H7 (cell line): ENCODE measurements around the gene SLC7A8. TPM values are rescaled to one million over a fixed set of nuclear protein-coding genes. Genes with fewer than 3 reads are reported as not detected.
A peak's percentile ranks its signal among the peaks of the same experiment; 100 is the strongest.
"Not testable (repeated sequence)": the region's sequence is repeated elsewhere in the genome, so short reads cannot be mapped to it uniquely, and the experiment has no call there.

Experiments used
- DNase-seq: peaks from one replicate; pipeline ENCODE4 v3.0.0; 2012
- H3K27me3 ChIP-seq: 2 replicates; pipeline ENCODE4 v1.6.0; 2011; ENCODE audit warnings: mild to moderate bottlenecking, low read length; ENCODE audit not compliant: control insufficient read depth, insufficient read depth
- H3K36me3 ChIP-seq: replicated peaks from 2 replicates; pipeline ENCODE4 v1.5.1; 2011; ENCODE audit warnings: low read length; ENCODE audit not compliant: control insufficient read depth, insufficient read depth
- H3K4me3 ChIP-seq: 2 replicates; pipeline ENCODE4 v1.5.1; 2011; ENCODE audit warnings: low read depth, mild to moderate bottlenecking, control low read depth, low read length, moderate library complexity; ENCODE audit not compliant: insufficient read depth
- total RNA-seq: library from RNA; depleted of rRNA; stranded (reverse); fragments of >200 nt; shearing (Covaris generic); gene quantifications from 2 replicates; pipeline ENCODE4 v1.2.3, GENCODE V29; 2014

Gene SLC7A8
- total RNA-seq, 1 experiment from 2014 or later, result 66.7 TPM

DNA sequence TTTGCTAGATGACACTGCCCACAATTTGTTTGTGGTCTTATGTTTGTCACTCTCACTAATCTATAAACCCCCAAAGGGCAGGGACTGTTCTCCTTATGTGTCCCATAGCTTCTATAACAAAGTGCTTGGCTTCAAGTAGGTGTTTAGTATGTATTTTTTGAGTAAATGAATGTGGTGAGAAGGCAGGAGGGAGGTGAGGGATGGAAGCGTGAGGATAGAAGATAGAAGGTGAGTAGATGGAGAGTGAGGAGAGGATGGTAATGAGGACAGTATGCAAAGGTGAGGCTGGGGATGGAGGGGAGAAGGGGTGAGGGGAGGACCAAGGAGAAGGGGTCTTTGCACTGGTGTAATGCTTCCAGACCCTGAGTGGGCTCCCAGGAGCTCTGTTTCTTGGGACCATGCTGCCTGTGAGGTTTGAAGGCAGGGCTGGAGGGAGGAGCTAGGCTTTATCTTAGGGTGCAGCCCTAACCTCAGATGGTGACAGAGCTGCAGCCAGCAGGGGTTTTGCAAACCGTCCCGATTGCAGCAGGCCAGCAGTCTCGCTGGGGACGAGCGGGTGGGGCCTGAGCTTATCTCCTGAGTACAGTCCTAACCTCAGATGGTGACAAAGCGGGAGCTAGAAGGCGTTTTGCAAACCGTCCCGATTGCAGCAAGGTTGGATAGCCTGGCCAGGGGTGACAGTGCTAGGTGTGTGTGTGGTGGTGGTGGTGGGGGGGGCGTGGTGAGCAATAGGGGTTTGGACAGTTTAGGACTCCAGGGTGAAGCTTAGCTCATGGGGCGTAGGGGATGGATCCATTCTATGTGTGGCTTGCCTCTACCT, 70.9 kb downstream of the SLC7A8 start:
- no peak for DNase-seq

GRCh38 chr14:23110579-23111365, 72.7 kb downstream of the SLC7A8 start:
- no peak overlapping the region for H3K4me3 ChIP-seq
- H3K27me3 ChIP-seq, result no peaks in the 10 kb centered on the region; the same call in 1 of the 2 replicates
- DNase-seq, result no peak
- H3K36me3 ChIP-seq, result no peaks in the 10 kb centered on the region

More for the DNA sequence above, 70.9 kb downstream of the SLC7A8 start:
- Histone ChIP-seq H3K36me3 (no peaks in the 10 kb centered on the region), H3K27me3 (no peaks in the 10 kb centered on the region; the same call in 1 of the 2 replicates), H3K4me3 (no peak overlapping the region)

- no peaks in the 10 kb centered on the region for H3K36me3 ChIP-seq
- H3K4me3 ChIP-seq, result no peak overlapping the region
- no peaks in the 10 kb centered on the region; the same call in 1 of the 2 replicates for H3K27me3 ChIP-seq
- DNase-seq, result no peak
These were observed 73.7 kb downstream of the SLC7A8 start for GRCh38 chr14:23109769-23110168.

- not testable (repeated sequence) for H3K27me3 ChIP-seq, H3K36me3 ChIP-seq, H3K4me3 ChIP-seq, DNase-seq
These were observed 75.3 kb downstream of the SLC7A8 start for GRCh38 chr14:23108169-23108568.

DNA sequence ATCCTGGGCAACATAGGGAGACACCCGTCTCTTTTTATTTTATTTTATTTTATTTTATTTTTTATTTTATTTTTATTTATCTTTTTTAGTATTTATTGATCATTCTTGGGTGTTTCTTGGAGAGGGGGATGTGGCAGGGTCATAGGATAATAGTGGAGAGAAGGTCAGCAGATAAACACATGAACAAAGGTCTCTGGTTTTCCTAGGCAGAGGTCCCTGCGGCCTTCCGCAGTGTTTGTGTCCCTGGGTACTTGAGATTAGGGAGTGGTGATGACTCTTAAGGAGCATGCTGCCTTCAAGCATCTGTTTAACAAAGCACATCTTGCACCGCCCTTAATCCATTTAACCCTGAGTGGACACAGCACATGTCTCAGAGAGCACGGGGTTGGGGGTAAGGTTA, 75.8 kb downstream of the SLC7A8 start:
- not testable (repeated sequence) for H3K27me3 ChIP-seq, H3K36me3 ChIP-seq, H3K4me3 ChIP-seq, DNase-seq

DNA sequence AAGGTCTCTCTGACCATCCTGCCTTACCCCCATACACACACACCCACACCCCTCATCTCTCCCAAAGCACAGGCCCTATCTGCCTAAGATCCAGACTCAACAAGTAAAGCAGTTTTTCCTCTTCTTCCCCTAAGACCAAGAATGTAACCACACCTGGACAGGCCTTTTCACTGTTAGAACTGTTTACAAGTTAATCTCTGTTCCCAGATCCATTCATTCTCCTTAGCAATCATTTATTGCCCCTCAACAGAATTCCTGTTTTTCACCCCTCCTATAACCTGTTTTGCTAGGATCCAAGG, 76.8 kb downstream of the SLC7A8 start:
- no peak overlapping the region for H3K4me3 ChIP-seq
- DNase-seq, result no peak

GRCh38 chr14:23105348-23105824, 78.1 kb downstream of the SLC7A8 start:
- no peak for DNase-seq
- no peak overlapping the region for H3K4me3 ChIP-seq
- no peaks in the 10 kb centered on the region; the same call in 1 of the 2 replicates for H3K27me3 ChIP-seq
- no peaks in the 10 kb centered on the region for H3K36me3 ChIP-seq

More for the DNA sequence above, 76.8 kb downstream of the SLC7A8 start:
- no peaks in the 10 kb centered on the region; the same call in 1 of the 2 replicates for H3K27me3 ChIP-seq
- H3K36me3 ChIP-seq, result no peaks in the 10 kb centered on the region

DNA sequence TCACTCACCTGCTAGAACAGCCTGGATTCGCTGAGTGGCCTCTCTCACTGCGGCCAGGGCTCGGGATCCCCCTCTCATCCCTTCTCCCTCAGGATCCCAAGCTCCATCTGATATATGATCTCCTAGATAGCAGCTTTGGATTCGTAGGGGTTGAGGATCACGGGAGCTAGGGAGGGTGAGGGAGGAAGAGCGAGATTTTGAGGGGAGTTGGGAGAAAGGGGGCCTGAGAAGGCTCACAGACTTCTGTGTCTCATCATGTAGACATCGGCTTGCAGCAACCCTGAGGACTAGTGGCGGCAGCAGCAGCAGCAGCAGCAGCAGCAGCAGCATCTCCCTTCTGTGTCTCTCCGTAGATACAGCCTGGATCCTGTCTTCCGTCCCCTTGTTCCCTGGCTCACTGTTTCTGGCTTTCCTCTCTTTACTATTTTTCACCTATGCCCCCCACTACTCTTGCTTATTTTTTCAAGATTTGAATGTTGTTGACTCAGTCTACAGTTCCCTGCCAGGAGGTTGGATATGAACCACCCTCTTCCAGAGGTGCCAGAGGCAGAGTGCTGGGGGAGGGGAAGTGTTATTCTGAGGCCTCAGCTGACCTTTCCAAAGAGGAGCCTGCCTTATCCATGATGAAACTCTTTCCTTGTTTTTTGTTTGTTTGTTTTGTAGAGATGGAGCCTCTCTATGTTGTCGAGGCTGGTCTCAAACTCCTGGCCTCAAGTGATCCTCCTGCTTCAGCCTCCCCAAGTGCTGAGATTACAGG, 78.7 kb downstream of the SLC7A8 start, which contains the start of gene CIROP:
CIROP (minus strand) TSS at position 399 of the 757 bp plus-strand sequence; CDS start at position 330, 69 bp downstream.
- H3K4me3 ChIP-seq, result no peak within 1 kb of the TSS
- no peak for DNase-seq
- no peaks in the 10 kb centered on the region for H3K36me3 ChIP-seq
- H3K27me3 ChIP-seq, result no peaks in the 10 kb centered on the region; the same call in 1 of the 2 replicates

DNA sequence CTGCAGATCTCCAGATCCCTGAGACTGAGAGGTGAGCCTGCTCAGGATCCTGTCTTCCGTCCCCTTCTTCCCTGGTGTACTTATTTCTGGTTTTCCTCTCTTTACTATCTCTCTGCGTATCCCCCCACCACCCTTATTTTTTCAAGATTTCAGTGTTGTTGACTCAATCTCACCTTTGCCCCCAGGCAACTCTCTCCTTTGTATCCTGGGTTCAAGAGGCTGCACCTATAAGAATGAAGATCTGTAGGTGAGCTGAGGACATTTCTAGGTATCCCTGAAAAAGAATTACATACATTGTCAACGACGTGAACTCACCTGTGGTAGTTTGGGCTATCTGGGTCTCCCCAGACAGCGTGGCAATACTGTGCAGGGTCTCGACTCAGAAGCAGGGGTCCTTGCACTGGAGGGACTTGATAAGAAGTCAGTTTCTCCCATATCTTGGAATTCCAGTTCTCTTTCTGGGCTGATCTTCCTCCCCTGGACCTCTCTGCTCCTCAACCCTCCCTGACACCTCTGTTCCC, 79.3 kb downstream of the SLC7A8 start:
- no peak for DNase-seq
- Histone ChIP-seq H3K4me3 (no peak overlapping the region), H3K27me3 (no peaks in the 10 kb centered on the region; the same call in 1 of the 2 replicates), H3K36me3 (no peaks in the 10 kb centered on the region)

GRCh38 chr14:23103581-23103980, 79.9 kb downstream of the SLC7A8 start:
- no peaks in the 10 kb centered on the region; the same call in 1 of the 2 replicates for H3K36me3 ChIP-seq
- no peaks in the 10 kb centered on the region; the same call in 1 of the 2 replicates for H3K27me3 ChIP-seq
- H3K4me3 ChIP-seq, result no peak overlapping the region
- no peak for DNase-seq

GRCh38 chr14:23102801-23103200, 80.7 kb downstream of the SLC7A8 start:
- Histone ChIP-seq H3K4me3 (no peak overlapping the region), H3K27me3 (no peaks in the 10 kb centered on the region; the same call in 1 of the 2 replicates), H3K36me3 (peaks cover 6% of the 10 kb centered on the region)
- no peak for DNase-seq

DNA sequence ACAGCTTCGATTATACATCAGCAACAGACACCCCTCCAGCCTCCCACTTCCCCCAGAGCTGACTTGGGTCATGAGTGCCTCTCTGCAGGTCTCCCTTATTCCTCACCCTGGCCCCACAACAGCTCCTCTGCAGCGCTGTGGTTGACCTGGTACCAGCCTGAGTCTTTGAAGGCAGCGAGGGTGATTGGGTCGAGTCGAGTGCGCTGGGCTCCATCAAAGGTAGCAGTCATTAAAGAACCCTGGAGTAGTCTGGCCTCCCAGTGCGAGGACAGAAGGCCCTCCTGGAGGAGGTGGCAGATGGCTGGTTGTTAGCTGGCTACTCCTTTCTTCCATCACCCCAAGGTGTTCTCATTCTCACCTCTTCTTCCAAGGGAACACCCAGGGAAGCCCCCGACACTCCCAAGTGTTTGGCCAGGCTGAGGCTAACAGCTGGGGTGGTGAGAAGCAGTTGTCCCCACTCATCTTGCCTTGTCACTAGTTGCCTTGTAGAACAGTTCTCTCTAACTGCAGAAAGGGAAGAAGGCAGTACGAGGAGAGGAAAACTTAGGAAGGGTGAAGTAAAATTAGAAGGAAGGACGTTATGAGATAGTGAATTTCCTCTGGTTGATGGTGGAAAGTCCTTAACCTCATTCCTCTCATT, 81.4 kb downstream of the SLC7A8 start:
- no peak overlapping the region for H3K4me3 ChIP-seq

GRCh38 chr14:23101213-23101970, 82.1 kb downstream of the SLC7A8 start:
- peak; percentile 31 for DNase-seq
- peaks cover 9% of the 10 kb centered on the region for H3K36me3 ChIP-seq
- H3K27me3 ChIP-seq, result no peaks in the 10 kb centered on the region; the same call in 1 of the 2 replicates
- no peak overlapping the region for H3K4me3 ChIP-seq

More for the DNA sequence above, 81.4 kb downstream of the SLC7A8 start:
- DNase-seq, result no peak
- H3K36me3 ChIP-seq, result peaks cover 9% of the 10 kb centered on the region
- no peaks in the 10 kb centered on the region; the same call in 1 of the 2 replicates for H3K27me3 ChIP-seq
